T-helper 2 cell (primary cell): ENCODE data around the gene PCCA.
"Not testable (repeated sequence)": the region's sequence is repeated elsewhere in the genome, so short reads cannot be mapped to it uniquely, and the experiment has no call there.

Experiments used
- DNase-seq, 5 experiments: peaks; one replicate each; pipeline versions ENCODE4 v3.0.0 to v3.0.0-alpha.2; 2012 to 2022

Gene PCCA

DNA sequence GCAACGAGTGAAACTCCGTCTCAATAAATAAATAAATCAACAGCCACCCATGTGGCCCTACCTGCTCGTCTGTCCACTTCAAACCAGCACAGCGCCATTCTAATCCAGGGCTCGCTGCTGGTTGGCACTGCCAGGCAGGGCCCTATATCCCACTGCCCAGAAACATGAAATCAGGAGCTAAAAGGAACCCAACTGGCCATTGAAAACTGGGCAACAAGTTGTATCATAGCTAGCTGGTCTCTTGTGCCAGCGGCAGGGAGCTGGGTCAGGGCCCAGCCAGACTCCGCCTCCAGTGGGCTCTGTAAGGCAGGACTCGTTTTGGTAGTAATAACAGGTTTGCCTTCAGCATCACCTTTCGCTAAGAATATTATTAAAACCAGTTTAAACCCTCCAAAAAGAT, 460.4 kb downstream of the PCCA start:
- no peak for DNase-seq

DNA sequence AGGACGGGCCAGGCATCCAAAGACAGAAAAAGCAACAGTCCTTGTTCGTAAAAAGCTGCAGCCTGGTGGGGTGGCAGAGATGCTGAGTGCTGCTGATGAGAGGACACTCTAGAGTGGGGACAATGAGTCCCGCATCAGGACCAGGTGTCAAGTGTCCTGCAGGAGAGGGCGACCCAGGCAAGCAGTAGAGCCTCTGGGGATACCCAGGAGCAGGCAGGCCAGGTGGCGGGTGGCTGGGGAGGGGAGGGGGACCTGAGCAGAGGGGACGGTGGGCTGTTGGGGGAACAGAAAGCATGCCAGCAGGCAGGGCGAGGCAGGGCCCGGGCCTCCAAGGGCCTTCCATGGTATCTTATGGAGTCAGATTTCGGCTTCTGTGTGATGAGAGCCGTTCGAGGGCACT, 463.9 kb downstream of the PCCA start:
- no peak for DNase-seq

DNA sequence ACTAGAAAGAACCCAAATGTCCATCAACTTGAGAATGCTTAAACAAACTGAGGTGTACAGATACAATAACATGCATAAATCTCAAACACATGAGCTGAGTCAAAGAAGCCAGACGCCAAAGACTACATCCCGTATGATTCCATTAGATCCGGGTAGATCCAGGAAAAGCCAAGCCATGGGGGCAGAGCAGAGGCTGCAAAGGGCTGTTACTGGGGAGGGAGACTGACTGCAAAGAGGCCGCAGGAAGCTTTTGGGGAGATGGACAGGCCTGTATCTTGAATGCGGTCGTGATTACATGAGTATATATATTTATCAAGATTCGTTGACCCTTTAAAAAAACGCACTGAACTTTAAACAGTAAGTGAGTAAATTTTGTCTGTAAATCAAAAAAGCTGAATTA, 471.0 kb downstream of the PCCA start:
- DNase-seq: no peak

DNA sequence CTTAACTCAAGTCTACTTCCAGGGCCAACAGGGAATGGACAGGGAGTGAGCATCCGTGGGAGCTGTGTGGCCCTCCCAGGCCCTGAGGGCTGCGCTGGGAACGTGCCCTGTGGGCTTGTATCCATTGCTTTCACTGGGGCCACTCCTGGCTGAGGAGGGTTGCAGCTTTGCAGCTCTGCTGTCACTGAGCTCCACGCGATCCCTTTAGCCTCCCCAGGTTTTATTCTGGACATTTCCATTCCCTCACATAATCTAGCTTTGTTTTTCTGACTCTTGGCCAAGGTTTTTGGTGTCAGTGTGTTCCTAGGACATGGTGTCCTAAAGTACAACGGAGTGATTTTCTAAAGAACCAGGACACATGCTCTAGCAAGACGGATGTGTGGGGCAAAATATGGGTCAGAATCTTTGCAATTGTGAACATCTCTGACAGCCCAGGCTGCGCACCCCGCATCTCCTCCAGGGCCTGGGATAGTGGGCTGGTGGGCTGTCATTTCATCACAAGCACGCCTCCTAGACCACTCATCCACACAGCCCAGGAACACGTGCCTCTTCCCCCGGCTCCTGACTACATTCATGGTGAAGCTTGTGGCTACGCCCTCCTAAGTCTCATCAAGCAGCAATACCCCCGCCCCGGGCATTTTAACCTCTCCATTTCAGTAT, 471.7 kb downstream of the PCCA start:
- no peak for DNase-seq

DNA sequence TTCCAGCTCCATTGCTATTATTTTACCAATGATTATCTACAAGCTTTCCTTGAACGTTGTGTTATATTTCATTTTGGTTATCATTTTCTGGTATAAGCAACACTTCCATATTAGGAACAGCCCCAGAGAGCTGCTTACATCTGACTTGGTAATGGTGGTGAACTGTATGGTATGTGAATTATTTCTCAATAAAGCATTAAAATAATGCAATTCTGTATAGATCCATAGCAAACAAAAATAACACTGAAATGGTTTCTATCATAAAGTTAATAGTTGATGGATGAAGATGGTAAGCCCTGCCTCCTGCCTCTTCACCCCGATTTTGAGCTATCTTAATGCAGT, 472.2 kb downstream of the PCCA start:
- no peak for DNase-seq

DNA sequence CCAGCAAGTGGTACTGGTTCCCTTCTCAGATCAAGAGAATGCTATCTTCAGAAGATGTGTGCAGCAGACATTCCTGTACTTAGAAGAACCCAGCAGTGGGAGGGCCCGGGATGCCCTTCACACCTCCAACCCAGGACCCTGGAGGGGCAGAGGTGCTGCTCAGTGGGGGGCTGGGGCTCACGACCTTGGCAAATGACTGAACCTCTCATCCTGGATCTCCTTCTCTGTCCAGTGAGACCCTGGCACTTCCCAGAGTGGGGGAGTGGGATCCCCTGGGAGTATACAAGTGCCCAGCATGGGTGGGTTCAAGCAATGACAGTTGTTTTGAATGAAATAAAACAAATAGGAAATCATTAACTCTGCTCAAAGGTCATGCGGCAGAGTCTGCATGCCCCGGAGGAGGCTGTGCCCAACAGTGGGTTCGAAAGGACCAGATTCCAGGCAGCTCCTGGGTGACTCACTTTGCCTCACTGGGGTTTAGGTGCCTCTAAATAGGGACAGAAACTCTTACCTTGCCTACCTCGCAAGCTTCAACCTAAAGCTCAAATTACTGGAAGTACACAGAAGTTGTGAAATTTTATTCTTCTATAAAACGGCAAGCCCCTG, 472.8 kb downstream of the PCCA start:
- DNase-seq: no peak

DNA sequence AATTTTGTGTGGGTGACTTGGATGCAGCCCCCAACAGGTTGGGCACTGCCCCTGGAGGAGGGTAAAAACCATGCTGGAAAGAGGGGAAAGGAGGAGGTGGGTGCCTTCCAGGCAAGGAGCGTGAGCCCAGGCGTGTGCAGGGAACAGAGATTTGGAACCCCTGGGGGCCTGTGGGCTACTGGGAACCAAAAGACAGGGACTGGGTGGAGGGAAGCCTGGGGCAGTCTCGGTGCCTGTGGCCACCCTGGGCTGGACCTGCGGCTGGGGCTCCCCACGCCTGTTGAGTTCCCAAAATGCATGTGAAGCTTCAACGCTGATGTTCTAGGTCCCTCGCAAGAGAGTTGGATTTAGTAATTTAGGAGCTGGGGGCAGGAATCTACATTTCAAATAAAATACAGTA, 474.9 kb downstream of the PCCA start:
- no peak for DNase-seq

DNA sequence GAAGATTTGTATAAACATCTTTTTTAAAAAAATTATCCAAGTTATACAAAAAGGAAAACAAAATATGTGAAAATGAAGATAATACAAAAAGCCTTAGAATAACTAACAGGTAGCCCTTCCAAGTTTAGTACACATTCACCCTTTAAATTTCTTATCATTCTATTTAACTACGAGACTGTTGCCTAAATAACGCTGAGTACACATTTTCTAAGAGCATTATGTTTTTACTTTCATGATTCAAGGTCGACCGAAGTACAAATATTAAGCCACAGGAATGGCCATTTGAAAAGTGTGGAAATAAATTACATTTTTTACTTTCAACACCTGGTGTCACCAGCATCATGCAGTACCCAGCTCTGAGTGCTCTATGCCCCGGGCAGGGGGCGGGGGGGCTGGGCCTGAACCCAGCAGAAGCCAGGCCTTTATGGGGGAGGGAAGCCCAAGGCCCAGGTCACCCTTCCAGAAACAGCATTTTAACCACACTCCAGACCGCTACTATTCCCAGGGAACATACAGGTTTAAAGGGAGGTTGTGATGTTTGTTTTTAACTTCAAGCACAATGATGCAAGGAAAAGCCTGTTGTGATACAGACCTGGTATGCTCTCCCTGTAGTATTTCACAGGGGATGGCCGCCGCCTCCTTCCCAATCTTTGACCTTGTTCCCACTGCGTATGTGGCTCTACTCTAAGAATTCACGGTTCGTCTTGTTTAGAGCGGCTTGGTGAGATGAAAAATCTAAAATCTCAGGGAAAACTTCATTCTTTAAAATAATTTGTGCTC, 475.7 kb downstream of the PCCA start:
- no peak for DNase-seq

DNA sequence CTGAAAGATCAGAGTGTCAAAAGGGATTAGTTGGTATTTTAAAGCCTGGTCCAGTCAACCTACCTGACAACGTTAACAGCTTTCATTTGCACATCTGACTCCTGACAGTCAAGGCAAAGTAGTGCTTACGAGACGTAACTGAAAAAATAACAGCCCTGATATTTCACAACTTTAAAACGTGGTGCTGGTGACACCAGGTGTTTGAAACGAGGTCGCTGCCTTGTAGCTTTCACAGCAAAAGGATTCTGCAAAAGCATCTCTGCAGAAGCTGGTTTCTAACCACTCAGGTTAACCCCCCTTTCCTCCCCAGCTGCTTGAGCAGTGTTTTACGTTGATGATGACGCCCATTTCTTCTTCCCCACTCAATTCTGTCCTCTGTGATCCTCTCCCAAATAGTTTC, 476.4 kb downstream of the PCCA start:
- peak in 1 of 5 experiments; percentile 89 for DNase-seq

DNA sequence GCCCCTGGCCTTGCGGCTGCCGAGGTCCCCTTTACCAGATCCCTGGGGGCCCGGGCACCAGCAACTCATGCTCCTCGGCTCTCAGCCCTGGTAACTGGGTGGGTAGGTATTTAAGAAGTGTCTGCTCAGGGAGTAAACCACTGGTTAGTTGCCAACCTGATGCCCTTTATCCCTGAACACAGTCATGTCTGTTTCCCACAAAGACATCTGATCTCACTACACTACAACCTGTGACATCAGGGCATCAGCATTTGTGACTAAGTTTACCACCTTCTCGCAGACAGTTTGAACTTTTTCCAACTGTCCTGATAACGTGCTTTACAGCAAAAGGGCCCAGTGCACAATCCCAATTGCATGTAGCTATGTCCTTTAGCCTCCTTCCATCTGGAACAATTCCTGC, 477.6 kb downstream of the PCCA start:
- no peak for DNase-seq

DNA sequence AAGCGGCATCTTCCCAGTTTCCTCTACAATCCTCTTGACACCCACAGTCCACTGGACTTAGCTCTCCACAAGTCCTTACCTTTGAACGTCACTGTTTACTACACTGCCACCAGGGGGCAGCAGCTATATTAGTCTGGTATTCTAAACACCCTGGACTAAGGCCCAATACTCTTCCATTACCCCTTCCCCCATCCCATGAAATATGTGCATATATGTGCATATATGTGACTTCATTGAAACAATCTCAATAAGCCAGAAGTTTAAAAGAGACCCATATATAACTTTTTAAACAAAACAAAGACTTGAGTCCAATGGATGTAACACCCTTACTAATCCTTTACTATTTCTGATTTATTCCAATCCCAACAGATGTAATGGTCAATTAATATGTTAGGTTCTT, 484.2 kb downstream of the PCCA start:
- DNase-seq: peak; percentile 40 to 74 (median 57)

DNA sequence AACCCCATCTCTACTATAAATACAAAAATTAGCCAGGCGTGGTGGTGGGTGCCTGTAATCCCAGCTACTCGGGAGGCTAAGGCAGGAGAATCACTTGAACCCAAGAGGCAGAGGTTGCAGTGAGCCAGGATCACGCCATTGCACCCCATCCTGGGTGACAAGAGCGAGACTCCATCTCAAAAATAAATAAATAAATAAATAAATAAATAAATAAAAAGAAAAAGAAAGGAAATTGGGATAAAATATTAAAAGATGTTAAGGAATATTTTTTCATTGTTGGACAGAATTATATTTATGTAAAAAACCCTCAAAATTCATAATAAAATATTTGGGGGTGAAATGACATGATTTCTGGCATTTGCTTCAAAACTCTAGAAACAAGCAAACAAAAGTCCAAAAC, 488.3 kb downstream of the PCCA start:
- DNase-seq: not testable (repeated sequence)
